Breast epithelium (tissue), 3 donors: ENCODE results near the gene LDLRAD4.

Experiments
- POLR2A ChIP-seq: fragments of 450-650 bp; IDR thresholded peaks from one replicate; pipeline ENCODE4 v1.6.1; 2016; ENCODE audit warnings: antibody characterized with exemption, mild to moderate bottlenecking, moderate library complexity
- TF ChIP-seq, protein P1 (sequence below), 3 donors: fragments of 450-650 bp; IDR thresholded peaks; one replicate each; pipeline ENCODE4 v1.5.1; 2016 to 2017; ENCODE audit warnings: antibody characterized with exemption in 3 of 3, mild to moderate bottlenecking in 3 of 3, moderate library complexity in 3 of 3

DNA sequence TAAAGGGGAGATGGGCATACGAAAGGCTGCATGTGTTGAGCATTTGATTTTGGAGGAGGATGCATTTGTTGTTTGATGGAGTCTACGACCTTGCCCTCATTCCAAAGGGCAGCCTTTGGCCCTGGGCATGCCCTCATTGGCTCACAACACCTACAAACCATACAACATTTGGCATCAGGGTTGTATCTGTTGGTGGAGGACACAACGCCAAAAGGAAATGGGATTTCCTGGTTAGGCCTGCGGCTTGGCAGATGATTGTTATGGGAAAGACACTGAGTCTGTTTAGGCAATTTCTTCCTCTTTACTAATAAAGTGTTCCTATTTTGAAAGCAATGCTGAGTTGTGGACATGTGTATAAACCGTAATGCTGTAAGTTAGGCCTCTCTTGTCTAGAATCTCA lies 246.9 kb downstream of the LDLRAD4 start:
- TF ChIP-seq, protein P1, sequence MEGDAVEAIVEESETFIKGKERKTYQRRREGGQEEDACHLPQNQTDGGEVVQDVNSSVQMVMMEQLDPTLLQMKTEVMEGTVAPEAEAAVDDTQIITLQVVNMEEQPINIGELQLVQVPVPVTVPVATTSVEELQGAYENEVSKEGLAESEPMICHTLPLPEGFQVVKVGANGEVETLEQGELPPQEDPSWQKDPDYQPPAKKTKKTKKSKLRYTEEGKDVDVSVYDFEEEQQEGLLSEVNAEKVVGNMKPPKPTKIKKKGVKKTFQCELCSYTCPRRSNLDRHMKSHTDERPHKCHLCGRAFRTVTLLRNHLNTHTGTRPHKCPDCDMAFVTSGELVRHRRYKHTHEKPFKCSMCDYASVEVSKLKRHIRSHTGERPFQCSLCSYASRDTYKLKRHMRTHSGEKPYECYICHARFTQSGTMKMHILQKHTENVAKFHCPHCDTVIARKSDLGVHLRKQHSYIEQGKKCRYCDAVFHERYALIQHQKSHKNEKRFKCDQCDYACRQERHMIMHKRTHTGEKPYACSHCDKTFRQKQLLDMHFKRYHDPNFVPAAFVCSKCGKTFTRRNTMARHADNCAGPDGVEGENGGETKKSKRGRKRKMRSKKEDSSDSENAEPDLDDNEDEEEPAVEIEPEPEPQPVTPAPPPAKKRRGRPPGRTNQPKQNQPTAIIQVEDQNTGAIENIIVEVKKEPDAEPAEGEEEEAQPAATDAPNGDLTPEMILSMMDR (IDR thresholded peaks at IDR 0.05): no peak
- no peak for TF ChIP-seq POLR2A
